B cell (primary cell): Measurements from ENCODE around the gene DNAH10. TPM values are rescaled to one million over a fixed set of nuclear protein-coding genes. Genes with fewer than 3 reads are reported as not detected.

Experiments used
- ATAC-seq: fragments of 200-7000 bp; cut with Tn5 transposase; one replicate; pipeline ENCODE4 v1.10.0; 2021; ENCODE audit warnings: low read depth, mild to moderate bottlenecking, moderate number of reproducible peaks, moderate library complexity
- CTCF ChIA-PET: fragments of 350-600 bp; sonication (Branson Sonifier 250); formaldehyde crosslinking; loops from one replicate; lab custom pipeline; 2021; ENCODE audit warnings: antibody characterized with exemption, inconsistent platforms; lab: Charles Lee
- POLR2A ChIA-PET: fragments of 350-600 bp; sonication (Branson Sonifier 250); formaldehyde crosslinking; loops from one replicate; lab custom pipeline; 2021; ENCODE audit warnings: antibody characterized with exemption; lab: Charles Lee
- DNase-seq: peaks from one replicate; pipeline ENCODE4 v3.0.0; 2013
- H2AFZ ChIP-seq: 2 replicates; pipeline ENCODE4 v1.6.1; 2012; ENCODE audit warnings: mild to moderate bottlenecking, low read depth, low read length; ENCODE audit not compliant: insufficient read depth, poor library complexity, severe bottlenecking
- H3K27ac ChIP-seq, 2 donors: 1 replicate in 1 of 2; 2 replicates in 1 of 2; pipeline ENCODE4 v1.5.1; 2012 to 2013; ENCODE audit warnings: low read length in 2 of 2, mild to moderate bottlenecking in 2 of 2, moderate library complexity in 1 of 2
- H3K27me3 ChIP-seq, 4 experiments: fragments of 200-600 bp in 1 of 4; sonication (generic) in 1 of 4; replicated peaks in 1 of 4; 1 replicate in 2 of 4; 2 replicates in 2 of 4; pipeline versions ENCODE4 v1.6.1 to v1.7.0; 2013 to 2016; ENCODE audit warnings: low read length in 3 of 4, mild to moderate bottlenecking in 2 of 4, mixed read lengths in 1 of 4, moderate library complexity in 1 of 4; ENCODE audit not compliant: insufficient read depth in 4 of 4, control insufficient read depth in 3 of 4; ENCODE audit errors: control extremely low read depth in 1 of 4
- H3K36me3 ChIP-seq, 2 experiments: replicated peaks in 1 of 2; 1 replicate in 1 of 2; 2 replicates in 1 of 2; pipeline versions ENCODE4 v1.6.1 to v1.7.1; 2013; ENCODE audit warnings: low read length in 1 of 2; ENCODE audit not compliant: insufficient read depth in 2 of 2, control insufficient read depth in 1 of 2; ENCODE audit errors: control extremely low read depth in 1 of 2, extremely low read depth in 1 of 2
- H3K4me1 ChIP-seq, 2 donors: fragments of 200-600 bp in 1 of 2; sonication (generic) in 1 of 2; 1 replicate in 1 of 2; 2 replicates in 1 of 2; pipeline versions ENCODE4 v1.5.1 to v1.6.1; 2013 to 2017; ENCODE audit warnings: low read length in 2 of 2; ENCODE audit not compliant: control insufficient read depth in 2 of 2, insufficient read depth in 2 of 2
- H3K4me2 ChIP-seq: replicated peaks from 2 replicates; pipeline ENCODE3; 2012; ENCODE audit warnings: mild to moderate bottlenecking, low read depth, low read length; ENCODE audit not compliant: poor library complexity, severe bottlenecking
- H3K4me3 ChIP-seq, 5 experiments: fragments of 200-600 bp in 1 of 5; sonication (generic) in 1 of 5; 1 replicate in 3 of 5; 2 replicates in 2 of 5; pipeline versions ENCODE4 v1.5.1 to v1.7.0; 2011 to 2016; ENCODE audit warnings: low read length in 4 of 5, mild to moderate bottlenecking in 4 of 5, low read depth in 2 of 5, control low read depth in 1 of 5, moderate library complexity in 1 of 5; ENCODE audit not compliant: insufficient read depth in 1 of 5; ENCODE audit errors: control extremely low read depth in 1 of 5, extremely low read depth in 1 of 5
- H3K79me2 ChIP-seq: fragments of 200-600 bp; sonication (generic); one replicate; pipeline ENCODE4 v1.6.0; 2016; ENCODE audit warnings: low read length; ENCODE audit not compliant: control insufficient read depth, insufficient read depth
- H3K9ac ChIP-seq: fragments of 200-600 bp; sonication (generic); 2 replicates; pipeline ENCODE4 v1.6.1; 2017; ENCODE audit warnings: mild to moderate bottlenecking, low read length, moderate library complexity
- H3K9me3 ChIP-seq, 3 donors: one replicate each; pipeline versions ENCODE4 v1.6.1 to v1.7.1; 2013; ENCODE audit warnings: low read length in 2 of 3; ENCODE audit not compliant: control insufficient read depth in 2 of 3, insufficient read depth in 1 of 3; ENCODE audit errors: control extremely low read depth in 1 of 3
- H4K20me1 ChIP-seq: 2 replicates; pipeline ENCODE4 v1.6.0; 2012; ENCODE audit warnings: mild to moderate bottlenecking, low read length; ENCODE audit not compliant: insufficient read depth, control insufficient read depth, poor library complexity, severe bottlenecking
- H3K27ac Mint-ChIP-seq: one replicate; pipeline ENCODE4 v1.8.0; 2021; ENCODE audit warnings: mixed read lengths
- H3K27me3 Mint-ChIP-seq: one replicate; pipeline ENCODE4 v1.8.0; 2021; ENCODE audit warnings: mixed read lengths
- H3K4me1 Mint-ChIP-seq: one replicate; pipeline ENCODE4 v1.8.0; 2021; ENCODE audit warnings: mixed read lengths
- H3K4me3 Mint-ChIP-seq: one replicate; pipeline ENCODE4 v1.8.0; 2021; ENCODE audit warnings: mixed read lengths
- H3K9me3 Mint-ChIP-seq: one replicate; pipeline ENCODE4 v1.8.0; 2022; ENCODE audit warnings: mixed read lengths; ENCODE audit not compliant: insufficient read depth
- EZH2 ChIP-seq: IDR thresholded peaks from 2 replicates; pipeline ENCODE4 v1.6.1; 2012; ENCODE audit warnings: borderline replicate concordance, low read depth, mild to moderate bottlenecking, moderate library complexity, low read length; ENCODE audit not compliant: insufficient read depth, poor library complexity, severe bottlenecking
- WGBS: methylation state at CpG from one replicate; pipeline ENCODE4 v1.1.5; 2013; ENCODE audit warnings: missing lambda C conversion rate; ENCODE audit not compliant: insufficient coverage; 5-methylcytosine and 5-hydroxymethylcytosine counted together
- intact Hi-C: fragments of 100-400 bp; cut with micrococcal nuclease; formaldehyde crosslinking; loops from one replicate; pipeline ENCODE4 v1.10.0; 2022
- polyA plus RNA-seq: library from polyadenylated mRNA; depleted of rRNA; stranded (reverse); fragments of >200 nt; gene quantifications from 2 replicates; pipeline ENCODE4 v1.2.3, GENCODE V29; 2012
- total RNA-seq, 2 donors: library from RNA; stranded (reverse); fragments of 120-200 nt in 1 of 2; gene quantifications; 1 replicate in 1 of 2; 2 replicates in 1 of 2; pipeline versions ENCODE4 v1.2.3 to v1.2.4, GENCODE V29; 2013 to 2022
- TF ChIP-seq, protein P1 (sequence below): fragments of 200-600 bp; IDR thresholded peaks from one replicate; pipeline ENCODE4 v1.8.0; 2022; ENCODE audit warnings: antibody characterized with exemption, mild to moderate bottlenecking

Gene DNAH10
- total and polyA plus RNA-seq, 2 donors (not counting 1 experiment from before 2014, with no cell fraction given), result 0.24 to 0.99 TPM

DNA sequence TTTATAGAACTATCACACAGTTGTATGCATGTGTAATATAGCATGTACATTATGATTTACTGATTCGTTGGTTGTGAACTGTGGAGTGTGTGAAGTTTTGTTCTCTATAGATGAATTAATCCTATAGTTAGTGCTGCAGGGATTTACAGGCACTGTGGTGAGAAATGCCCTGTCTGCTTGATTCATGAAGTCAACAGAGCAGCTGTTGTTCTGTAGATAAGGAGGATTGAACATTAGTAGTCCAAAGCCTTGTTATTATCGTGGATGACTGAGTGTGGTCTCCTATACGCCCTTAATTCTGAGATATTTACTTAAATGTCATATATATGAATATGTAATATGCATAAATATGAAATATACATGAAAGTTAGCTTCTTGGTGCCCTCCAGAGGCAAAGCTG is 98.3 kb downstream of the DNAH10 start:
- intact Hi-C loops, result no loop called here
- Mint-ChIP-seq H3K9me3 (no peaks in the 10 kb centered on the region), H3K27ac (no peak overlapping the region), H3K27me3 (peaks cover 16% of the 10 kb centered on the region), H3K4me1 (no peaks in the 10 kb centered on the region), H3K4me3 (no peak overlapping the region)
- Histone ChIP-seq H3K79me2 (no peaks in the 10 kb centered on the region), H3K27ac (no peak overlapping the region), H2AFZ (no peak overlapping the region), H3K27me3 (no peaks in the 10 kb centered on the region), H3K9me3 (no peaks in the 10 kb centered on the region), H3K4me2 (no peak overlapping the region), H3K9ac (no peak overlapping the region), H3K36me3 (no peaks in the 10 kb centered on the region), H3K4me1 (no peaks in the 10 kb centered on the region), H3K4me3 (no peak overlapping the region), H4K20me1 (no peaks in the 10 kb centered on the region)
- TF ChIP-seq, protein P1, sequence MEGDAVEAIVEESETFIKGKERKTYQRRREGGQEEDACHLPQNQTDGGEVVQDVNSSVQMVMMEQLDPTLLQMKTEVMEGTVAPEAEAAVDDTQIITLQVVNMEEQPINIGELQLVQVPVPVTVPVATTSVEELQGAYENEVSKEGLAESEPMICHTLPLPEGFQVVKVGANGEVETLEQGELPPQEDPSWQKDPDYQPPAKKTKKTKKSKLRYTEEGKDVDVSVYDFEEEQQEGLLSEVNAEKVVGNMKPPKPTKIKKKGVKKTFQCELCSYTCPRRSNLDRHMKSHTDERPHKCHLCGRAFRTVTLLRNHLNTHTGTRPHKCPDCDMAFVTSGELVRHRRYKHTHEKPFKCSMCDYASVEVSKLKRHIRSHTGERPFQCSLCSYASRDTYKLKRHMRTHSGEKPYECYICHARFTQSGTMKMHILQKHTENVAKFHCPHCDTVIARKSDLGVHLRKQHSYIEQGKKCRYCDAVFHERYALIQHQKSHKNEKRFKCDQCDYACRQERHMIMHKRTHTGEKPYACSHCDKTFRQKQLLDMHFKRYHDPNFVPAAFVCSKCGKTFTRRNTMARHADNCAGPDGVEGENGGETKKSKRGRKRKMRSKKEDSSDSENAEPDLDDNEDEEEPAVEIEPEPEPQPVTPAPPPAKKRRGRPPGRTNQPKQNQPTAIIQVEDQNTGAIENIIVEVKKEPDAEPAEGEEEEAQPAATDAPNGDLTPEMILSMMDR, result no peak
- TF ChIP-seq EZH2, result no peak
- no peak for DNase-seq
- ATAC-seq, result no peak
- ChIA-PET POLR2A (no interaction called here), CTCF (no interaction called here)
- WGBS, result no CpG with 5 or more reads among the region's 3 CpGs

DNA sequence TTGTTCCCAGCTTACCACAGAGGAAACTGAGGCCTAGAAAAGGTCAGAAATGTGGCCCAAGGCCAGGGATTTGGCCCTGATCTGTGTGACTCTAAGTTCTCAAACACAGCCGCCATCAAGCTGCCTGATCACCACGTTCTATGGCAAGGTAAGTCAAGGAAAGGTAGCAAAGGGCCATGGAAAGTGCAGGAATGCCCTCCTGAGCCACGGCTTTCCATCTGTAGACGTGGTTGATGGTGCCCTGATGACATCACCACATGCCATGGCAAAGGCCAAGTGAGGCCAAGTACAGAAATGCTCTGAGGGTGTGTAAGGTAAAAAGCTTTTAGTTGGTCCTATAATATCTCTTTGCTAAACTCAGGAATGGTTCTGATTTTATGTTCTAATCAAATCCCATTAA is 99.3 kb downstream of the DNAH10 start:
- Histone ChIP-seq H3K27me3 (no peaks in the 10 kb centered on the region), H3K79me2 (no peaks in the 10 kb centered on the region), H3K4me2 (no peak overlapping the region), H3K9ac (no peak overlapping the region), H3K4me3 (no peak overlapping the region), H3K36me3 (no peaks in the 10 kb centered on the region), H3K9me3 (no peaks in the 10 kb centered on the region), H3K27ac (no peak overlapping the region), H2AFZ (no peak overlapping the region), H3K4me1 (no peaks in the 10 kb centered on the region), H4K20me1 (no peaks in the 10 kb centered on the region)
- Mint-ChIP-seq H3K27me3 (peaks cover 16% of the 10 kb centered on the region), H3K4me1 (no peaks in the 10 kb centered on the region), H3K9me3 (no peaks in the 10 kb centered on the region), H3K27ac (no peak overlapping the region), H3K4me3 (no peak overlapping the region)
- DNase-seq (no peak), ATAC-seq (no peak)
- ChIA-PET POLR2A (no interaction called here), CTCF (no interaction called here)
- WGBS, result 100% methylated on average over 3 of the region's 4 CpGs
- intact Hi-C loops, result no loop called here
- TF ChIP-seq, protein P1, result no peak
- TF ChIP-seq EZH2, result no peak
